Hepatocyte (in vitro differentiated cells): ENCODE results near the gene SLCO1A2. TPM values are rescaled to one million over a fixed set of nuclear protein-coding genes. Genes with fewer than 3 reads are reported as not detected.

Experiments
- DNase-seq: peaks from one replicate; pipeline ENCODE4 v3.0.0-alpha.2; 2016; ENCODE audit warnings: low spot score
- H2AFZ ChIP-seq: fragments of 200-600 bp; sonication (generic); 2 replicates; pipeline ENCODE4 v1.6.0; 2016; ENCODE audit warnings: antibody characterized with exemption, mild to moderate bottlenecking
- H3K27ac ChIP-seq: fragments of 200-600 bp; sonication (generic); 2 replicates; pipeline ENCODE4 v1.5.1; 2016; ENCODE audit warnings: mild to moderate bottlenecking
- H3K27me3 ChIP-seq: fragments of 200-600 bp; sonication (generic); 2 replicates; pipeline ENCODE4 v1.6.1; 2016
- H3K36me3 ChIP-seq: fragments of 200-600 bp; sonication (generic); replicated peaks from 2 replicates; pipeline ENCODE4 v1.5.1; 2016; ENCODE audit warnings: low read depth; ENCODE audit not compliant: insufficient read depth
- H3K4me1 ChIP-seq: fragments of 200-600 bp; sonication (generic); 2 replicates; pipeline ENCODE4 v1.5.1; 2016; ENCODE audit warnings: mild to moderate bottlenecking, moderate library complexity; ENCODE audit not compliant: insufficient read depth
- H3K4me2 ChIP-seq: fragments of 200-600 bp; sonication (generic); 2 replicates; pipeline ENCODE4 v1.6.0; 2016
- H3K4me3 ChIP-seq: fragments of 200-600 bp; sonication (generic); 2 replicates; pipeline ENCODE4 v1.5.1; 2016; ENCODE audit warnings: mild to moderate bottlenecking
- H3K79me2 ChIP-seq: fragments of 200-600 bp; sonication (generic); 2 replicates; pipeline ENCODE4 v1.6.0; 2017; ENCODE audit warnings: mild to moderate bottlenecking
- H3K9me2 ChIP-seq: fragments of 200-600 bp; sonication (generic); replicated peaks from 2 replicates; pipeline ENCODE4 v1.6.0; 2017; ENCODE audit warnings: mild to moderate bottlenecking; ENCODE audit not compliant: insufficient read depth
- H3K9me3 ChIP-seq: fragments of 200-600 bp; sonication (generic); 2 replicates; pipeline ENCODE4 v1.5.1; 2016; ENCODE audit warnings: low read depth, mild to moderate bottlenecking
- H4K20me1 ChIP-seq: fragments of 200-600 bp; sonication (generic); 2 replicates; pipeline ENCODE4 v1.6.0; 2016; ENCODE audit warnings: mild to moderate bottlenecking; ENCODE audit not compliant: insufficient read depth, poor library complexity, severe bottlenecking
- CTCF ChIP-seq: fragments of 200-600 bp; sonication (generic); IDR thresholded peaks from 2 replicates; pipeline ENCODE4 v1.5.1; 2016; ENCODE audit warnings: antibody characterized with exemption, mild to moderate bottlenecking; ENCODE audit not compliant: poor library complexity
- EZH2 ChIP-seq: fragments of 200-600 bp; sonication (generic); IDR thresholded peaks from 2 replicates; pipeline ENCODE4 v1.6.1; 2016; ENCODE audit warnings: antibody characterized with exemption, mild to moderate bottlenecking, borderline replicate concordance
- EZH2phosphoT487 ChIP-seq: fragments of 200-600 bp; sonication (generic); IDR thresholded peaks from one replicate; pipeline ENCODE4 v1.6.1; 2018; ENCODE audit warnings: antibody characterized with exemption, mild to moderate bottlenecking, low read depth, moderate library complexity; ENCODE audit not compliant: unreplicated experiment, severe bottlenecking
- WGBS: methylation state at CpG from one replicate; pipeline ENCODE4 v1.1.6; 2016; ENCODE audit warnings: low lambda C conversion rate; ENCODE audit errors: missing lambda C conversion rate; 5-methylcytosine and 5-hydroxymethylcytosine counted together
- polyA plus RNA-seq: library from polyadenylated mRNA; unstranded; fragments of >200 nt; fragmentation: Nextera tagmentation; extraction: Ambion mirVana; gene quantifications from 2 replicates; pipeline ENCODE4 v1.2.1, GENCODE V29; 2016
- total RNA-seq: library from RNA; depleted of rRNA; stranded (reverse); fragments of >200 nt; gene quantifications from 2 replicates; pipeline ENCODE4 v1.2.3, GENCODE V29; 2014

Gene SLCO1A2
- total and polyA plus RNA-seq, 2 experiments from 2014 or later: 2.5 to 4.1 TPM

- Histone ChIP-seq H3K27ac (no peak overlapping the region), H3K4me2 (no peak overlapping the region), H4K20me1 (no peaks in the 10 kb centered on the region), H3K36me3 (no peaks in the 10 kb centered on the region), H3K27me3 (no peaks in the 10 kb centered on the region), H3K79me2 (no peaks in the 10 kb centered on the region), H3K4me3 (no peak overlapping the region), H3K4me1 (no peaks in the 10 kb centered on the region), H3K9me2 (no peaks in the 10 kb centered on the region), H2AFZ (no peak overlapping the region), H3K9me3 (no peaks in the 10 kb centered on the region)
- DNase-seq: no peak
- TF ChIP-seq EZH2 (no peak), EZH2phosphoT487 (no peak), CTCF (no peak)
- 86% methylated on average over 1 of the region's 1 CpG for WGBS
Measured at GRCh38 chr12:21346542-21347205, 12.0 kb upstream of the SLCO1A2 start.

- no peak overlapping the region for H3K4me2 ChIP-seq
- H3K27ac ChIP-seq: no peak overlapping the region
- no peaks in the 10 kb centered on the region for H4K20me1 ChIP-seq
- no peaks in the 10 kb centered on the region for H3K4me1 ChIP-seq
- H3K9me3 ChIP-seq: no peaks in the 10 kb centered on the region
- H3K9me2 ChIP-seq: no peaks in the 10 kb centered on the region
- no peak for DNase-seq
- H3K27me3 ChIP-seq: no peaks in the 10 kb centered on the region
- H3K36me3 ChIP-seq: no peaks in the 10 kb centered on the region
- no peak overlapping the region for H2AFZ ChIP-seq
- H3K4me3 ChIP-seq: no peak overlapping the region
- no peak for TF ChIP-seq CTCF
- no peak for TF ChIP-seq EZH2
- TF ChIP-seq EZH2phosphoT487: no peak
- H3K79me2 ChIP-seq: no peaks in the 10 kb centered on the region
Measured at GRCh38 chr12:21343636-21344035, 8.9 kb upstream of the SLCO1A2 start.

GRCh38 chr12:21341769-21342168, 7.1 kb upstream of the SLCO1A2 start:
- 75% methylated on average over 4 of the region's 4 CpGs for WGBS
- H3K4me2 ChIP-seq: no peak overlapping the region
- TF ChIP-seq CTCF: no peak
- H3K4me1 ChIP-seq: no peaks in the 10 kb centered on the region
- H2AFZ ChIP-seq: no peak overlapping the region
- no peaks in the 10 kb centered on the region for H3K9me3 ChIP-seq
- H3K27ac ChIP-seq: no peak overlapping the region
- H3K4me3 ChIP-seq: no peak overlapping the region
- no peaks in the 10 kb centered on the region for H3K27me3 ChIP-seq
- no peaks in the 10 kb centered on the region for H3K79me2 ChIP-seq
- H4K20me1 ChIP-seq: no peaks in the 10 kb centered on the region
- H3K9me2 ChIP-seq: no peaks in the 10 kb centered on the region
- no peak for DNase-seq
- H3K36me3 ChIP-seq: no peaks in the 10 kb centered on the region

- Histone ChIP-seq H3K27ac (no peak overlapping the region), H3K9me2 (no peaks in the 10 kb centered on the region), H2AFZ (no peak overlapping the region), H3K36me3 (no peaks in the 10 kb centered on the region), H3K4me1 (no peaks in the 10 kb centered on the region), H3K4me3 (no peak overlapping the region), H3K9me3 (no peaks in the 10 kb centered on the region), H3K79me2 (no peaks in the 10 kb centered on the region), H4K20me1 (no peaks in the 10 kb centered on the region), H3K27me3 (no peaks in the 10 kb centered on the region), H3K4me2 (no peak overlapping the region)
- TF ChIP-seq EZH2 (no peak), CTCF (no peak)
- DNase-seq: no peak
- WGBS: 81% methylated on average over 6 of the region's 6 CpGs
Measured at GRCh38 chr12:21340403-21340802, 5.7 kb upstream of the SLCO1A2 start.
